Measurements from ENCODE around the gene CNPY2. TPM values are rescaled to one million over a fixed set of nuclear protein-coding genes. Genes with fewer than 3 reads are reported as not detected.

Gene CNPY2
- total and polyA plus RNA-seq, 2 of the 13 experiments (the other 11 are each of a cell fraction or from before 2014, with no cell fraction given) = 285 to 356 TPM

- TF ChIP-seq ZBTB10 (CRISPR knock-in tag; IDR thresholded peaks at IDR 0.05; ENCODE audit: borderline replicate concordance) = peak; percentile 91
- no peak; the same call in 1 of the 2 replicates for TF ChIP-seq KLF11 (CRISPR knock-in tag; IDR thresholded peaks at IDR 0.05)
- TF ChIP-seq SCMH1 (CRISPR knock-in tag; IDR thresholded peaks at IDR 0.05; ENCODE audit: borderline replicate concordance) = no peak
- TF ChIP-seq KDM1A (CRISPR knock-in tag; IDR thresholded peaks at IDR 0.05) = peak; percentile 84
- peak; percentile 64; the same call in 1 of the 2 replicates for TF ChIP-seq ZNF331 (CRISPR knock-in tag; IDR thresholded peaks at IDR 0.05)
- TF ChIP-seq ATM (IDR thresholded peaks at IDR 0.05; ENCODE audit: borderline replicate concordance) = no peak
- TF ChIP-seq ZNF33A (CRISPR knock-in tag; IDR thresholded peaks at IDR 0.05; ENCODE audit: borderline replicate concordance) = no peak
- peak; percentile 25; the same call in 1 of the 2 replicates for TF ChIP-seq NFKBIZ (CRISPR knock-in tag; IDR thresholded peaks at IDR 0.05)
- TF ChIP-seq ZNF350 (CRISPR knock-in tag; IDR thresholded peaks at IDR 0.05; ENCODE audit: borderline replicate concordance, low read depth) = peak; percentile 82
- TF ChIP-seq E2F1 (CRISPR knock-in tag; IDR thresholded peaks at IDR 0.05) = 0 out of 2 replicates have a peak, but pooled peaks have one; percentile 31
- peak; percentile 61; the same call in 1 of the 2 replicates for TF ChIP-seq KDM5A (IDR thresholded peaks at IDR 0.05; ENCODE audit: borderline replicate concordance, low read length)
- peak; percentile 69 for TF ChIP-seq MYC (CRISPR knock-in tag; IDR thresholded peaks at IDR 0.05; ENCODE audit: borderline replicate concordance)
- TF ChIP-seq AHDC1 (CRISPR knock-in tag; IDR thresholded peaks at IDR 0.05; ENCODE audit: borderline replicate concordance) = no peak
- no peak for TF ChIP-seq ZNF484 (CRISPR knock-in tag; IDR thresholded peaks at IDR 0.05; ENCODE audit: borderline replicate concordance, low read depth)
- peak; percentile 71 for TF ChIP-seq MAX (IDR thresholded peaks at IDR 0.05)
- TF ChIP-seq MLX (CRISPR knock-in tag; IDR thresholded peaks at IDR 0.05) = 0 out of 2 replicates have a peak, but pooled peaks have one; percentile 39
- TF ChIP-seq ZNF883 (CRISPR knock-in tag; IDR thresholded peaks at IDR 0.05; ENCODE audit: not compliant biosample characterization) = peak; percentile 77
- peak; percentile 48 for TF ChIP-seq HNRNPK (IDR thresholded peaks at IDR 0.05; ENCODE audit: low read depth, low read length, poor library complexity, severe bottlenecking)
These were observed 48.9 kb downstream of the CNPY2 start, which contains the start of gene COQ10A (continued) for GRCh38 chr12:56266693-56267442.

Data from HepG2 (cell line).